K562 (cell line): ENCODE measurements around the gene FHIT. TPM values are rescaled to one million over a fixed set of nuclear protein-coding genes. Genes with fewer than 3 reads are reported as not detected.

ENCODE experiments used
- ATAC-seq: fragments of 200-7000 bp; cut with Tn5 transposase; 3 replicates; pipeline ENCODE4 v1.9.1; 2020; ENCODE audit warnings: moderate library complexity
- BruUV-seq: library from RNA; stranded (reverse); fragments of 400-500 nt; replicated peaks from 2 replicates; lab custom pipeline; 2021; lab: Mats Ljungman, UMichigan
- CTCF ChIA-PET: fragments of 300-600 bp; formaldehyde crosslinking; extraction: SDS; loops from one replicate; lab custom pipeline; 2021; ENCODE audit warnings: low intra/inter-chr PET ratio; lab: Yijun Ruan, JAX
- POLR2A ChIA-PET: fragments of 300-600, 350-650 bp; sonication (Branson Sonifier 250); formaldehyde crosslinking; extraction: SDS; loops from one replicate; lab custom pipeline; 2021; ENCODE audit warnings: antibody characterized with exemption, inconsistent platforms; lab: Yijun Ruan, JAX
- DNase-seq, 4 experiments: peaks; one replicate each; pipeline versions ENCODE4 v3.0.0 to v3.0.0-alpha.2; 2011 to 2018; ENCODE audit warnings: low spot score in 3 of 4, mixed read lengths in 3 of 4; ENCODE audit errors: extremely low read depth in 1 of 4
- FAIRE-seq: peaks from 2 replicates; lab custom pipeline; 2011; peaks lifted over from hg19 to GRCh38; lab: Jason Lieb, UNC
- H2AFZ ChIP-seq: 2 replicates; pipeline ENCODE4 v1.6.0; 2011; ENCODE audit warnings: low read depth, low read length, control low read depth, inconsistent platforms
- H3K27ac ChIP-seq: fragments of 200-600 bp; 3 replicates; pipeline ENCODE4 v1.8.0; 2011; ENCODE audit warnings: low read depth, mild to moderate bottlenecking, control low read depth, inconsistent platforms, low read length, moderate library complexity, mixed read lengths; ENCODE audit errors: extremely low read depth
- H3K27me3 ChIP-seq, 2 experiments: fragments of 300-600 bp in 1 of 2; 2 replicates in 1 of 2; 3 replicates in 1 of 2; pipeline versions ENCODE4 v1.6.0 to v1.8.0; 2011; ENCODE audit warnings: inconsistent platforms in 2 of 2, low read length in 2 of 2, mild to moderate bottlenecking in 1 of 2, mixed read lengths in 1 of 2, moderate library complexity in 1 of 2; ENCODE audit not compliant: control insufficient read depth in 2 of 2, insufficient read depth in 2 of 2
- H3K36me3 ChIP-seq: fragments of 300-600 bp; 3 replicates; pipeline ENCODE4 v1.8.0; 2011; ENCODE audit warnings: mild to moderate bottlenecking, low read length, inconsistent platforms; ENCODE audit not compliant: control insufficient read depth, insufficient read depth
- H3K4me1 ChIP-seq, 2 experiments: fragments of 200-600 bp in 1 of 2; replicated peaks in 1 of 2; 2 replicates in 1 of 2; 3 replicates in 1 of 2; pipeline versions ENCODE4 v1.5.1 to v1.8.0; 2011; ENCODE audit warnings: inconsistent platforms in 2 of 2, low read length in 2 of 2, mild to moderate bottlenecking in 1 of 2, mixed read lengths in 1 of 2, moderate library complexity in 1 of 2; ENCODE audit not compliant: control insufficient read depth in 2 of 2, insufficient read depth in 2 of 2
- H3K4me2 ChIP-seq: 2 replicates; pipeline ENCODE4 v1.6.1; 2011; ENCODE audit warnings: low read length, control low read depth, inconsistent platforms, mixed read lengths; ENCODE audit not compliant: insufficient read depth
- H3K4me3 ChIP-seq: fragments of 200-600 bp; sonication (generic), shearing (Covaris generic); 2 replicates; pipeline ENCODE4 v1.5.1; 2016; ENCODE audit warnings: control low read depth, inconsistent platforms
- H3K79me2 ChIP-seq: fragments of 200-600 bp; 3 replicates; pipeline ENCODE4 v1.8.0; 2011; ENCODE audit warnings: low read length, inconsistent platforms; ENCODE audit not compliant: control insufficient read depth, insufficient read depth
- H3K9ac ChIP-seq, 2 experiments: 2 replicates each; pipeline versions ENCODE4 v1.6.0 to v1.6.1; 2011; ENCODE audit warnings: low read depth in 2 of 2, low read length in 2 of 2, control low read depth in 1 of 2, inconsistent platforms in 1 of 2, mild to moderate bottlenecking in 1 of 2, mixed read lengths in 1 of 2; ENCODE audit not compliant: insufficient read depth in 1 of 2
- H3K9me1 ChIP-seq: one replicate; pipeline ENCODE4 v1.6.0; 2011; ENCODE audit warnings: inconsistent platforms, mild to moderate bottlenecking, low read length, moderate library complexity; ENCODE audit not compliant: control insufficient read depth, insufficient read depth
- H3K9me3 ChIP-seq: replicated peaks from 2 replicates; pipeline ENCODE4 v1.5.1; 2011; ENCODE audit warnings: low read depth, low read length, inconsistent platforms; ENCODE audit not compliant: control insufficient read depth, insufficient read depth
- H4K20me1 ChIP-seq: replicated peaks from 2 replicates; pipeline ENCODE4 v1.6.1; 2011; ENCODE audit warnings: low read length, inconsistent platforms, mixed read lengths; ENCODE audit not compliant: control insufficient read depth, insufficient read depth
- CREB5 ChIP-seq: fragments of 250-450 bp; sonication (Bioruptor Pico); IDR thresholded peaks from 2 replicates; pipeline ENCODE4 v1.5.0; 2020; ENCODE audit warnings: mild to moderate bottlenecking
- NR3C1 ChIP-seq: sonication (generic); formaldehyde crosslinking; IDR thresholded peaks from 2 replicates; pipeline ENCODE4 v1.8.1; 2022; ENCODE audit warnings: missing genetic modification reagents
- RREB1 ChIP-seq: fragments of 250-450 bp; sonication (Bioruptor Pico); IDR thresholded peaks from 2 replicates; pipeline ENCODE4 v1.4.0; 2020
- TOE1 ChIP-seq, 2 experiments: fragments of 450-650 bp in 1 of 2; sonication (generic) in 1 of 2; formaldehyde crosslinking in 1 of 2; IDR thresholded peaks; 2 replicates each; pipeline versions ENCODE4 v1.7.1 to v1.8.0; 2016 to 2022; ENCODE audit warnings: borderline replicate concordance in 2 of 2, mild to moderate bottlenecking in 2 of 2, antibody characterized with exemption in 1 of 2, inconsistent platforms in 1 of 2, low read depth in 1 of 2, missing genetic modification reagents in 1 of 2, moderate library complexity in 1 of 2
- ZFP30 ChIP-seq: fragments of 250-450 bp; sonication (Bioruptor Pico); IDR thresholded peaks from 2 replicates; pipeline ENCODE4 v1.8.0; 2022; ENCODE audit warnings: moderate library complexity, mild to moderate bottlenecking, inconsistent platforms, borderline replicate concordance
- ZNF277 ChIP-seq: fragments of 250-450 bp; sonication (Bioruptor Pico); IDR thresholded peaks from 2 replicates; pipeline ENCODE4 v1.8.0; 2022; ENCODE audit warnings: inconsistent platforms, mild to moderate bottlenecking, moderate library complexity, borderline replicate concordance
- ZNF518B ChIP-seq: fragments of 250-450 bp; sonication (Bioruptor Pico); IDR thresholded peaks from 2 replicates; pipeline ENCODE4 v1.5.0; 2021; ENCODE audit warnings: mild to moderate bottlenecking, moderate library complexity
- WGBS: fragments of 100-300 bp; shearing (Covaris generic); methylation state at CpG from one replicate; pipeline ENCODE4 v1.1.6; 2016; ENCODE audit warnings: low coverage, mixed read lengths; ENCODE audit not compliant: insufficient coverage; ENCODE audit errors: missing lambda C conversion rate; 5-methylcytosine and 5-hydroxymethylcytosine counted together
- in situ Hi-C: fragments of 300-500 bp; cut with MboI; formaldehyde crosslinking; loops from 4 replicates; pipeline ENCODE4 v1.15.0; 2018; ENCODE audit warnings: inconsistent platforms, mixed read lengths
- intact Hi-C: fragments of 100-400 bp; cut with micrococcal nuclease; formaldehyde crosslinking; loops from 2 replicates; pipeline ENCODE4 v1.14.2; 2022
- polyA plus RNA-seq, 8 experiments: library from polyadenylated mRNA; depleted of rRNA in 4 of 8; stranded (reverse) in 5 of 8; unstranded in 3 of 8; fragments of >200 nt; fragmentation: Nextera tagmentation in 2 of 8; fragmentation: Illumina TruSeq in 1 of 8; extraction: Ambion mirVana in 2 of 8; extraction: Trizol in 1 of 8; gene quantifications; 2 replicates each; pipeline versions ENCODE4 v1.2.1 to v1.2.3, GENCODE V29; 2011 to 2014; ENCODE audit warnings: inconsistent platforms in 1 of 8, missing spikeins in 1 of 8
- total RNA-seq, 7 experiments: library from RNA; depleted of rRNA in 6 of 7; stranded (reverse); fragments of >200 nt in 6 of 7; fragmentation: Illumina TruSeq in 2 of 7; extraction: Trizol in 2 of 7; gene quantifications; 2 replicates each; pipeline versions ENCODE4 v1.2.1 to v1.2.3, GENCODE V29; 2011 to 2021; ENCODE audit warnings: low replicate concordance in 1 of 7

The FHIT gene
- total and polyA plus RNA-seq, 9 of the 15 experiments (the other 6 are each of a cell fraction or from before 2014, with no cell fraction given): 1.7 to 9.1 (median 4.3) TPM

- Histone ChIP-seq H3K27me3 (no peaks in the 10 kb centered on the region), H3K4me2 (no peak overlapping the region), H3K9me3 (no peaks in the 10 kb centered on the region), H3K4me1 (no peaks in the 10 kb centered on the region), H3K79me2 (no peaks in the 10 kb centered on the region), H3K4me3 (no peak overlapping the region), H3K9ac (no peak overlapping the region), H3K9me1 (no peaks in the 10 kb centered on the region), H3K36me3 (no peaks in the 10 kb centered on the region), H2AFZ (no peak overlapping the region), H4K20me1 (no peaks in the 10 kb centered on the region), H3K27ac (no peak overlapping the region)
- WGBS: no CpG with 5 or more reads among the region's 2 CpGs
- POLR2A ChIA-PET: no interaction called here
- no peak for DNase-seq
- intact Hi-C loops: no loop called here
- ATAC-seq: no peak
- in situ Hi-C loops: no loop called here
- no peak for FAIRE-seq
- CTCF ChIA-PET: no interaction called here
- BruUV-seq: no TSS peak
- TF ChIP-seq NR3C1 (no peak), ZNF518B (CRISPR knock-in tag) (no peak), CREB5 (no peak), RREB1 (no peak), ZFP30 (CRISPR knock-in tag) (no peak), ZNF277 (no peak), TOE1 (IDR thresholded peaks at IDR 0.05; ENCODE audit: borderline replicate concordance) (no peak), TOE1 (CRISPR knock-in tag; IDR thresholded peaks at IDR 0.05; ENCODE audit: borderline replicate concordance, low read depth) (no peak)
These were observed 1342.6 kb downstream of the FHIT start for GRCh38 chr3:59908701-59909100.
